AG04449 (cell line): Measurements from ENCODE around the gene GJA9.

Experiments used
- CTCF ChIA-PET: fragments of 350-600 bp; formaldehyde crosslinking; extraction: SDS; loops from one replicate; lab custom pipeline; 2021; ENCODE audit warnings: antibody characterized with exemption; lab: Yijun Ruan, JAX
- POLR2A ChIA-PET: fragments of 400-600, 350-600 bp; formaldehyde crosslinking; extraction: SDS; loops from one replicate; lab custom pipeline; 2020; ENCODE audit warnings: antibody characterized with exemption, inconsistent platforms; lab: Yijun Ruan, JAX
- DNase-seq: peaks from one replicate; pipeline ENCODE4 v3.0.0-alpha.2; 2010; ENCODE audit warnings: low read depth, low spot score
- H3K4me3 ChIP-seq: 2 replicates; pipeline ENCODE4 v1.5.1; 2011; ENCODE audit warnings: low read depth, mild to moderate bottlenecking, control low read depth, low read length
- CTCF ChIP-seq: IDR thresholded peaks from one replicate; pipeline ENCODE4 v1.5.1; 2011; ENCODE audit warnings: mild to moderate bottlenecking, moderate library complexity, low read length, control low read depth, inconsistent platforms; ENCODE audit not compliant: insufficient read depth; ENCODE audit errors: missing control alignments

The GJA9 gene

GRCh38 chr1:38905985-38906384 lies 24.6 kb upstream of the GJA9 start:
- CTCF ChIA-PET = no interaction called here
- POLR2A ChIA-PET = no interaction called here
- no peak for DNase-seq
- H3K4me3 ChIP-seq = no peak overlapping the region
- TF ChIP-seq CTCF = no peak

GRCh38 chr1:38899560-38899959 lies 18.2 kb upstream of the GJA9 start:
- no peak for TF ChIP-seq CTCF
- H3K4me3 ChIP-seq = no peak overlapping the region
- CTCF ChIA-PET = interaction anchor here (0.9 kb wide), 1 partner anchor 17 kb away, joined by 3 read pairs; no protein-coding TSS in a partner anchor
- no peak for DNase-seq
- POLR2A ChIA-PET = no interaction called here

GRCh38 chr1:38898653-38899230 lies 17.4 kb upstream of the GJA9 start:
- POLR2A ChIA-PET = no interaction called here
- CTCF ChIA-PET = interaction anchor here (0.9 kb wide), 2 partner anchors 9 to 17 kb away, joined by 3 read pairs; no protein-coding TSS in a partner anchor
- DNase-seq = no peak
- no peak overlapping the region for H3K4me3 ChIP-seq
- TF ChIP-seq CTCF = no peak

GRCh38 chr1:38896169-38896568 lies 14.8 kb upstream of the GJA9 start:
- ChIA-PET CTCF (interaction anchor here (0.6 kb wide), 1 partner anchor 137 kb away, joined by 4 read pairs; no protein-coding TSS in a partner anchor), POLR2A (no interaction called here)
- TF ChIP-seq CTCF = no peak
- no peak overlapping the region for H3K4me3 ChIP-seq
- DNase-seq = no peak

- DNase-seq = no peak
- H3K4me3 ChIP-seq = no peak overlapping the region
- CTCF ChIA-PET = interaction anchor here (1.2 to 1.3 kb wide), 3 partner anchors 9 to 199 kb away, joined by 3 to 5 read pairs (median 3); partner anchors contain the start of gene GJA9
- no peak for TF ChIP-seq CTCF
- POLR2A ChIA-PET = interaction anchor here (1.1 kb wide), 1 partner anchor 14 kb away, joined by 3 read pairs; no protein-coding TSS in a partner anchor
Measured at GRCh38 chr1:38892976-38893375, 11.6 kb upstream of the GJA9 start.

GRCh38 chr1:38891753-38892152 lies 10.4 kb upstream of the GJA9 start:
- no peak overlapping the region for H3K4me3 ChIP-seq
- TF ChIP-seq CTCF = no peak
- DNase-seq = no peak
- ChIA-PET POLR2A (no interaction called here), CTCF (interaction anchor here (1.3 kb wide), 1 partner anchor 10 kb away, joined by 5 read pairs; the partner anchor contains the start of gene GJA9)
